ENCODE measurements around the gene RICTOR.

Gene RICTOR

GRCh38 chr5:39106322-39106721 is 32.1 kb upstream of the RICTOR start:
- Mint-ChIP-seq H3K9me3 (no peaks in the 10 kb centered on the region), H3K36me3 (no peaks in the 10 kb centered on the region), H3K27ac (no peak overlapping the region), H3K27me3 (no peaks in the 10 kb centered on the region), H3K4me1 (no peaks in the 10 kb centered on the region), H3K4me3 (no peak overlapping the region)
- no peak for ATAC-seq

- no peaks in the 10 kb centered on the region for H3K4me1 Mint-ChIP-seq
- H3K36me3 Mint-ChIP-seq = no peaks in the 10 kb centered on the region
- ATAC-seq = no peak
- H3K9me3 Mint-ChIP-seq = no peaks in the 10 kb centered on the region
- H3K27me3 Mint-ChIP-seq = no peaks in the 10 kb centered on the region
- H3K4me3 Mint-ChIP-seq = no peak overlapping the region
- H3K27ac Mint-ChIP-seq = no peak overlapping the region
Measured at GRCh38 chr5:39104221-39104620, 30.0 kb upstream of the RICTOR start.

- no peak for ATAC-seq
- H3K27me3 Mint-ChIP-seq = no peaks in the 10 kb centered on the region
- no peak overlapping the region for H3K27ac Mint-ChIP-seq
- H3K36me3 Mint-ChIP-seq = no peaks in the 10 kb centered on the region
- no peaks in the 10 kb centered on the region for H3K9me3 Mint-ChIP-seq
- no peaks in the 10 kb centered on the region for H3K4me1 Mint-ChIP-seq
- H3K4me3 Mint-ChIP-seq = no peak overlapping the region
Measured at GRCh38 chr5:39102684-39103155, 28.5 kb upstream of the RICTOR start.

GRCh38 chr5:39100851-39101396 is 26.7 kb upstream of the RICTOR start:
- H3K27ac Mint-ChIP-seq = no peak overlapping the region
- H3K4me1 Mint-ChIP-seq = no peaks in the 10 kb centered on the region
- no peaks in the 10 kb centered on the region for H3K9me3 Mint-ChIP-seq
- no peak for ATAC-seq
- H3K36me3 Mint-ChIP-seq = no peaks in the 10 kb centered on the region
- no peak overlapping the region for H3K4me3 Mint-ChIP-seq
- H3K27me3 Mint-ChIP-seq = no peaks in the 10 kb centered on the region

- no peak for ATAC-seq
- Mint-ChIP-seq H3K36me3 (no peaks in the 10 kb centered on the region), H3K9me3 (no peaks in the 10 kb centered on the region), H3K4me3 (no peak overlapping the region), H3K4me1 (no peaks in the 10 kb centered on the region), H3K27ac (no peak overlapping the region), H3K27me3 (no peaks in the 10 kb centered on the region)
Measured at GRCh38 chr5:39100301-39100850, 26.2 kb upstream of the RICTOR start.

GRCh38 chr5:39099831-39100230 is 25.6 kb upstream of the RICTOR start:
- Mint-ChIP-seq H3K4me3 (no peak overlapping the region), H3K27me3 (no peaks in the 10 kb centered on the region), H3K27ac (no peak overlapping the region), H3K4me1 (no peaks in the 10 kb centered on the region), H3K36me3 (no peaks in the 10 kb centered on the region), H3K9me3 (no peaks in the 10 kb centered on the region)
- ATAC-seq = no peak

GRCh38 chr5:39093352-39093751 is 19.2 kb upstream of the RICTOR start:
- Mint-ChIP-seq H3K36me3 (no peaks in the 10 kb centered on the region), H3K4me3 (no peak overlapping the region), H3K27me3 (peaks cover 8% of the 10 kb centered on the region), H3K27ac (no peak overlapping the region), H3K4me1 (no peaks in the 10 kb centered on the region), H3K9me3 (peaks cover 12% of the 10 kb centered on the region)
- no peak for ATAC-seq

- no peaks in the 10 kb centered on the region for H3K4me1 Mint-ChIP-seq
- H3K36me3 Mint-ChIP-seq = no peaks in the 10 kb centered on the region
- peaks cover 12% of the 10 kb centered on the region for H3K9me3 Mint-ChIP-seq
- ATAC-seq = no peak
- H3K27me3 Mint-ChIP-seq = peaks cover 8% of the 10 kb centered on the region
- no peak overlapping the region for H3K27ac Mint-ChIP-seq
- H3K4me3 Mint-ChIP-seq = no peak overlapping the region
Measured at GRCh38 chr5:39092581-39093351, 18.6 kb upstream of the RICTOR start.

- H3K27ac Mint-ChIP-seq = no peak overlapping the region
- peaks cover 12% of the 10 kb centered on the region for H3K9me3 Mint-ChIP-seq
- no peaks in the 10 kb centered on the region for H3K4me1 Mint-ChIP-seq
- no peak overlapping the region for H3K4me3 Mint-ChIP-seq
- no peaks in the 10 kb centered on the region for H3K36me3 Mint-ChIP-seq
- no peak for ATAC-seq
- peaks cover 10% of the 10 kb centered on the region for H3K27me3 Mint-ChIP-seq
Measured at GRCh38 chr5:39091940-39092580, 17.9 kb upstream of the RICTOR start.

GRCh38 chr5:39083968-39084367 is 9.8 kb upstream of the RICTOR start:
- H3K4me3 Mint-ChIP-seq = no peak overlapping the region
- H3K4me1 Mint-ChIP-seq = peaks cover 6% of the 10 kb centered on the region
- no peak overlapping the region for H3K27ac Mint-ChIP-seq
- ATAC-seq = no peak
- H3K36me3 Mint-ChIP-seq = peaks cover 5% of the 10 kb centered on the region
- peaks cover 3% of the 10 kb centered on the region for H3K9me3 Mint-ChIP-seq
- H3K27me3 Mint-ChIP-seq = peaks cover 10% of the 10 kb centered on the region

- Mint-ChIP-seq H3K9me3 (peaks cover 3% of the 10 kb centered on the region), H3K27ac (no peak overlapping the region), H3K36me3 (peaks cover 5% of the 10 kb centered on the region), H3K27me3 (peaks cover 10% of the 10 kb centered on the region), H3K4me3 (no peak overlapping the region), H3K4me1 (peaks cover 6% of the 10 kb centered on the region)
- ATAC-seq = no peak
Measured at GRCh38 chr5:39082995-39083394, 8.8 kb upstream of the RICTOR start.

- ATAC-seq = no peak
- Mint-ChIP-seq H3K4me1 (peaks cover 19% of the 10 kb centered on the region), H3K36me3 (peaks cover 5% of the 10 kb centered on the region), H3K4me3 (no peak overlapping the region), H3K27me3 (no peaks in the 10 kb centered on the region), H3K9me3 (peaks cover 3% of the 10 kb centered on the region), H3K27ac (no peak overlapping the region)
Measured at GRCh38 chr5:39080597-39081204, 6.5 kb upstream of the RICTOR start.

GRCh38 chr5:39080168-39080567 is 6.0 kb upstream of the RICTOR start:
- no peak overlapping the region for H3K4me3 Mint-ChIP-seq
- H3K27me3 Mint-ChIP-seq = no peaks in the 10 kb centered on the region
- H3K27ac Mint-ChIP-seq = no peak overlapping the region
- peaks cover 3% of the 10 kb centered on the region for H3K9me3 Mint-ChIP-seq
- peaks cover 23% of the 10 kb centered on the region for H3K4me1 Mint-ChIP-seq
- ATAC-seq = no peak
- peaks cover 5% of the 10 kb centered on the region for H3K36me3 Mint-ChIP-seq

GRCh38 chr5:39079147-39079546 is 4.9 kb upstream of the RICTOR start:
- Mint-ChIP-seq H3K4me1 (peaks cover 25% of the 10 kb centered on the region), H3K9me3 (peaks cover 3% of the 10 kb centered on the region), H3K36me3 (peaks cover 5% of the 10 kb centered on the region), H3K4me3 (no peak overlapping the region), H3K27ac (no peak overlapping the region), H3K27me3 (no peaks in the 10 kb centered on the region)
- no peak for ATAC-seq
